Measurements from ENCODE around the gene LRRC47. TPM values are rescaled to one million over a fixed set of nuclear protein-coding genes. Genes with fewer than 3 reads are reported as not detected.

Gene LRRC47
- total RNA-seq, 3 donors from 2014 or later, result 47.0 to 53.0 (median 49.6) TPM

GRCh38 chr1:3735027-3735681 is 61.1 kb downstream of the LRRC47 start:
- no peak for DNase-seq
- peaks cover 7% of the 10 kb centered on the region for H3K36me3 Mint-ChIP-seq (ENCODE audit: insufficient read depth)
- H3K4me3 Mint-ChIP-seq, result no peak overlapping the region
- peaks cover 4% of the 10 kb centered on the region for H3K27me3 Mint-ChIP-seq (ENCODE audit: low read depth)
- H3K9me3 Mint-ChIP-seq, result no peaks in the 10 kb centered on the region
- no peaks in the 10 kb centered on the region for H3K4me1 Mint-ChIP-seq (ENCODE audit: low read depth)
- ATAC-seq, result no peak

- Mint-ChIP-seq H3K4me1 (ENCODE audit: low read depth) (no peaks in the 10 kb centered on the region), H3K27me3 (ENCODE audit: low read depth) (peaks cover 4% of the 10 kb centered on the region), H3K4me3 (no peak overlapping the region), H3K9me3 (no peaks in the 10 kb centered on the region), H3K36me3 (ENCODE audit: insufficient read depth) (peaks cover 7% of the 10 kb centered on the region)
- ATAC-seq, result no peak
- no peak for DNase-seq
These were observed 61.7 kb downstream of the LRRC47 start for GRCh38 chr1:3734602-3735001.

GRCh38 chr1:3733883-3734589 is 62.3 kb downstream of the LRRC47 start:
- ATAC-seq, result no peak
- H3K4me3 Mint-ChIP-seq, result no peak overlapping the region

GRCh38 chr1:3733094-3733882 is 63.0 kb downstream of the LRRC47 start:
- Mint-ChIP-seq H3K36me3 (ENCODE audit: insufficient read depth) (peaks cover 7% of the 10 kb centered on the region), H3K27me3 (ENCODE audit: low read depth) (peaks cover 10% of the 10 kb centered on the region), H3K4me1 (ENCODE audit: low read depth) (no peaks in the 10 kb centered on the region), H3K4me3 (no peak overlapping the region), H3K9me3 (no peaks in the 10 kb centered on the region)
- no peak for DNase-seq
- no peak for ATAC-seq

More at GRCh38 chr1:3733883-3734589, 62.3 kb downstream of the LRRC47 start:
- Mint-ChIP-seq H3K9me3 (no peaks in the 10 kb centered on the region), H3K36me3 (ENCODE audit: insufficient read depth) (peaks cover 7% of the 10 kb centered on the region), H3K4me1 (ENCODE audit: low read depth) (no peaks in the 10 kb centered on the region), H3K27me3 (ENCODE audit: low read depth) (peaks cover 6% of the 10 kb centered on the region)
- no peak for DNase-seq

GRCh38 chr1:3732434-3733093 is 63.7 kb downstream of the LRRC47 start:
- DNase-seq (no peak), ATAC-seq (no peak)
- Mint-ChIP-seq H3K27me3 (ENCODE audit: low read depth) (peaks cover 10% of the 10 kb centered on the region), H3K9me3 (no peaks in the 10 kb centered on the region), H3K36me3 (ENCODE audit: insufficient read depth) (peaks cover 7% of the 10 kb centered on the region), H3K4me1 (ENCODE audit: low read depth) (no peaks in the 10 kb centered on the region), H3K4me3 (no peak overlapping the region)

GRCh38 chr1:3731583-3732433 is 64.5 kb downstream of the LRRC47 start:
- peaks cover 10% of the 10 kb centered on the region for H3K27me3 Mint-ChIP-seq (ENCODE audit: low read depth)
- ATAC-seq, result no peak
- no peak overlapping the region for H3K4me3 Mint-ChIP-seq
- H3K4me1 Mint-ChIP-seq (ENCODE audit: low read depth), result no peaks in the 10 kb centered on the region
- H3K36me3 Mint-ChIP-seq (ENCODE audit: insufficient read depth), result peaks cover 4% of the 10 kb centered on the region
- no peaks in the 10 kb centered on the region for H3K9me3 Mint-ChIP-seq
- no peak for DNase-seq

GRCh38 chr1:3730543-3731247 is 65.6 kb downstream of the LRRC47 start:
- DNase-seq (no peak), ATAC-seq (no peak)
- Mint-ChIP-seq H3K4me1 (ENCODE audit: low read depth) (no peaks in the 10 kb centered on the region), H3K36me3 (ENCODE audit: insufficient read depth) (peaks cover under 1% of the 10 kb centered on the region), H3K4me3 (no peak overlapping the region), H3K9me3 (no peaks in the 10 kb centered on the region), H3K27me3 (ENCODE audit: low read depth) (peaks cover 12% of the 10 kb centered on the region)

GRCh38 chr1:3729594-3730542 is 66.4 kb downstream of the LRRC47 start:
- no peak for ATAC-seq
- Mint-ChIP-seq H3K4me1 (ENCODE audit: low read depth) (no peaks in the 10 kb centered on the region), H3K9me3 (no peaks in the 10 kb centered on the region), H3K4me3 (no peak overlapping the region), H3K27me3 (ENCODE audit: low read depth) (peaks cover 12% of the 10 kb centered on the region), H3K36me3 (ENCODE audit: insufficient read depth) (no peaks in the 10 kb centered on the region)
- DNase-seq, result no peak

Other genes with a start within 250 kb of the LRRC47 start
- gene MEGF6, start 185.0 kb downstream of the LRRC47 start, total RNA-seq, result under 1 TPM; 0.43 to 0.98 (median 0.84) TPM
- gene TPRG1L, start 171.5 kb downstream of the LRRC47 start, total RNA-seq, result 10 to 100 TPM; 15.0 to 17.6 (median 16.0) TPM
- 10 to 100 TPM; 32.7 to 36.3 (median 34.5) TPM for gene WRAP73, start 146.4 kb downstream of the LRRC47 start, total RNA-seq
- gene TP73, start 144.0 kb downstream of the LRRC47 start, total RNA-seq, result under 1 TPM; 0.05 to 0.16 (median 0.08) TPM
- gene CCDC27, start 44.0 kb downstream of the LRRC47 start, total RNA-seq, result not detected
- 1 to 10 TPM; 1.7 to 2.0 (median 1.9) TPM for gene SMIM1, start 23.7 kb downstream of the LRRC47 start, total RNA-seq
- 10 to 100 TPM; 45.4 to 52.1 (median 49.1) TPM for gene CEP104, start 60.7 kb upstream of the LRRC47 start, total RNA-seq
- 10 to 100 TPM; 11.1 to 13.4 (median 13.0) TPM for gene DFFB, start 61.0 kb upstream of the LRRC47 start, total RNA-seq
- gene C1orf174, start 103.8 kb upstream of the LRRC47 start, total RNA-seq, result 10 to 100 TPM; 55.0 to 61.8 (median 60.5) TPM